Measurements from ENCODE around the gene BEX3.

GRCh38 chrX:103398421-103398864 is 22.1 kb downstream of the BEX3 start:
- TF ChIP-seq CTCF (conservative IDR thresholded peaks at IDR 0.05; ENCODE audit: low read depth, low read length): no peak
- no peak for TF ChIP-seq EZH2 (IDR thresholded peaks at IDR 0.05; ENCODE audit: low read length, unreplicated experiment)

Measured in PC-3 (cell line).